ENCODE measurements around the gene C12orf43.

The C12orf43 gene

GRCh38 chr12:120977531-120978295, 38.6 kb downstream of the C12orf43 start:
- no peak for DNase-seq

- no peak for DNase-seq
Measured at GRCh38 chr12:120972870-120973543, 43.3 kb downstream of the C12orf43 start.

GRCh38 chr12:120971299-120972180, 44.7 kb downstream of the C12orf43 start:
- no peak for DNase-seq

GRCh38 chr12:120970310-120970709, 46.0 kb downstream of the C12orf43 start:
- DNase-seq: no peak

GRCh38 chr12:120965534-120966091, 50.7 kb downstream of the C12orf43 start:
- no peak for DNase-seq

- no peak for DNase-seq
Measured at GRCh38 chr12:120964298-120964697, 52.0 kb downstream of the C12orf43 start.

- DNase-seq: no peak
Measured at GRCh38 chr12:120962532-120963020, 53.7 kb downstream of the C12orf43 start.

- no peak for DNase-seq
Measured at GRCh38 chr12:120961604-120962531, 54.4 kb downstream of the C12orf43 start.

- no peak for DNase-seq
Measured at GRCh38 chr12:120960657-120961056, 55.6 kb downstream of the C12orf43 start.

- no peak for DNase-seq
Measured at GRCh38 chr12:120959111-120959878, 57.0 kb downstream of the C12orf43 start.

GRCh38 chr12:120956579-120957300, 59.5 kb downstream of the C12orf43 start:
- no peak for DNase-seq

- no peak for DNase-seq
Measured at GRCh38 chr12:120955232-120955631, 61.1 kb downstream of the C12orf43 start.

GRCh38 chr12:120950807-120951206, 65.5 kb downstream of the C12orf43 start:
- no peak for DNase-seq

All from GOT3 (cell line).